Cardiac fibroblast (primary cell): Measurements from ENCODE around the gene COMT.

ENCODE experiments used
- DNase-seq, 2 donors: peaks; one replicate each; pipeline versions ENCODE4 v3.0.0 to v3.0.0-alpha.2; 2010; ENCODE audit warnings: low read depth in 2 of 2
- H3K4me3 ChIP-seq, 2 donors: replicated peaks in 1 of 2; 1 replicate in 1 of 2; 2 replicates in 1 of 2; pipeline ENCODE4 v1.5.1; 2011; ENCODE audit warnings: low read depth in 2 of 2, low read length in 2 of 2, mild to moderate bottlenecking in 2 of 2, moderate library complexity in 1 of 2
- TF ChIP-seq, protein P1 (sequence below): IDR thresholded peaks from one replicate; pipeline ENCODE4 v1.5.1; 2011; ENCODE audit warnings: low read depth, mild to moderate bottlenecking, low read length, inconsistent platforms

COMT gene

DNA sequence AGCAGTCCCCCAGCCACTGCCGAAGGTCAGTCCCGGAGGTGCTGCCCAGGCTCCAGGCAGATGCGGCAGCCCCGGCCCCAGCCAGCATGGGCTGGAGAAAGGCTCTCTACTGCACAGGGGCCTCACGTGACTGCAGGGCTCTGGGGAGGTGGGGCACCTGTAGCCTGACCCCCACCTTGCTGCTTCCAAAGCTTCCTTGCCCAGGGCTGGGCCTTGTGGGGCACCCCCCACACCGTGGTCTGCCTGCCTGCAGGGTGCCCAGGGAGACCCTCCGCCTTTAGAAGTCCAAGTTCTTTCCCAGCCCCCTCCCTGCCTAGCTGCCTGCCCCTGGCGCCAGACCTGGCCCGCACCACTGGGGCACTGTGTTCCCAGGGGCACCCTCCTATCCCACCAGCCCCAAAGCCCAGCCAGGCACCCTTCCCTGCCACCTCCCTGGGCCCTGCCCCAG lies 28.5 kb downstream of the COMT start:
- no peak overlapping the region for H3K4me3 ChIP-seq
- TF ChIP-seq, protein P1, sequence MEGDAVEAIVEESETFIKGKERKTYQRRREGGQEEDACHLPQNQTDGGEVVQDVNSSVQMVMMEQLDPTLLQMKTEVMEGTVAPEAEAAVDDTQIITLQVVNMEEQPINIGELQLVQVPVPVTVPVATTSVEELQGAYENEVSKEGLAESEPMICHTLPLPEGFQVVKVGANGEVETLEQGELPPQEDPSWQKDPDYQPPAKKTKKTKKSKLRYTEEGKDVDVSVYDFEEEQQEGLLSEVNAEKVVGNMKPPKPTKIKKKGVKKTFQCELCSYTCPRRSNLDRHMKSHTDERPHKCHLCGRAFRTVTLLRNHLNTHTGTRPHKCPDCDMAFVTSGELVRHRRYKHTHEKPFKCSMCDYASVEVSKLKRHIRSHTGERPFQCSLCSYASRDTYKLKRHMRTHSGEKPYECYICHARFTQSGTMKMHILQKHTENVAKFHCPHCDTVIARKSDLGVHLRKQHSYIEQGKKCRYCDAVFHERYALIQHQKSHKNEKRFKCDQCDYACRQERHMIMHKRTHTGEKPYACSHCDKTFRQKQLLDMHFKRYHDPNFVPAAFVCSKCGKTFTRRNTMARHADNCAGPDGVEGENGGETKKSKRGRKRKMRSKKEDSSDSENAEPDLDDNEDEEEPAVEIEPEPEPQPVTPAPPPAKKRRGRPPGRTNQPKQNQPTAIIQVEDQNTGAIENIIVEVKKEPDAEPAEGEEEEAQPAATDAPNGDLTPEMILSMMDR = no peak
- DNase-seq = no peak

DNA sequence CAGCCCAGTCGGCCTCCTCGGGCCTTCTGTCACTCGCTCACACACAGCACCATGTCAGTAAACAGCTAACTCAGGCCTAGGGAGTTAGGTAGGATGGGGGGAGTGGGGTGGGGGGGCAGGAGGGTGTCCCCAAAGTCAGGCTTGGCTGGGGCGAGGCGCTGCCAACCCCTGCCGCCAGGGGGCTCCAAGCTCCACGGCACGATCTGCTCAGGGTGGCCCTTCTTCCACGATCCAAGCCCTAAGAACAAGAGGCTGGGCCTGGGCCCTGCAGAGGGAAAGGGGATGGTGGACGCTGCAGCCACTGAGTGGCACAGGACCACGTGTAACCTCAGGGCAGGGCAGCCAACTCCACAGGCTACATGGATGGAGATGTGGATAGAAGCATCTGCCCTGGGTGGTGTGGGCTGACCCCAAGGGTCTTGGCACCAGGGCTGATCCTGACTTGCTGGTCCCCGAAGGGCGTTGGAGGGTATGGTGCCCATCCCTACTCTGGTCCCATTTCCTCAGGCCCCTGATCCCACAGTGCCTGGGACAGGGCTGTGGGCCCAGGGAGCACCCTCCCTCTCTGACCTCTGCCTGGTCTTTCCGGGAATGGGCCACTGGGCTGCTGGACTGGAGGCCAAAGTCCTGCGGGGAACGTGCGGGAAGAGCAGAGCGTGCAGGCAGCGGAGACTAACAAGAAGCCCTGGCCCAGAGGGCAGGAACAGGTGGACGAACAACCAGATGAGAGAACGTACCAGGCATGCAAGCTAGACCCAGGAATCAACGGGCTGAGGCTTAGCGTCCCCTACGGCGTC lies 29.1 kb downstream of the COMT start:
- TF ChIP-seq, protein P1 = peak; percentile 92
- peak; percentile 64 to 72 for DNase-seq
- no peak overlapping the region for H3K4me3 ChIP-seq

DNA sequence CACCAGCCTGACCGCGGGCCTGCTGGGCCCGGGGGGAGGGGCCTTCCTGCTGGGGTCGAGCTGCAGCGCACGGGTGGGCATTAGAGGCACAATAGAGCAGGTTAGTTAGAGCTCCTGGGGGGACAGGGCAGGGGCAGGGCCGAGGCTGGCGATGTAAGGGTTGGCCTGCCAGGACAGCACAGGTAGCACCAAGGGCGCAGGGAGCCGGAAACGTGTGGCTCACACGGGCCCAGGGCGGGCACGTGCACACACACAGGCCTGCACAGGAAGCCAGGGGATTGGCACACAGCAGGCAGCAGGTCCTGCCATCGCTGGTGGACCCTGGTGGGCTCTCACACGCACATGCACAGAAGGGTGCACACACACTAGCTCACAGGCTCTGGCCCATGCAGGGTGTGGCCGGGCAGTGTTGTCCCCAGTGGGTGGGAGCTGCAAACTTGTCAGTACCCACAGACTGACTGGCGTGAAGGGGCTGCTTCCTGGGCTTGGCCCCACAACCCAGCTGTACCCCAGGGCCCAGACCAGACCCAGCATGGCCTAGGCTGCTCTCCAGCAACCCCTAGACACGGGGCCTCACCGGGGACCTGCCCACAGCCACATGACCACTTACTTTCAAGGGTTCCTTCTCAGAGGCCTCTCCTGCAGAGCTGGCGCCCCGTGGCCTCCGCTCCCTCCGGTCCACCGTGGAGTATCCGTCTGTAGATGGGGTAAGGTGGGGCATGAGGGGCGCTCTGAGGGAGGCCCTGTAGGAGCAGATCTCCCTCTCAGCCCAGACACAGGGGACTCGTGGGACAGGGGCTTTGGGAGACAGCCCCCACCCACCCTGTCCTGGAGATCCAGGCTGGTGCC lies 29.9 kb downstream of the COMT start:
- TF ChIP-seq, protein P1 = no peak
- DNase-seq = no peak
- H3K4me3 ChIP-seq = no peak overlapping the region

DNA sequence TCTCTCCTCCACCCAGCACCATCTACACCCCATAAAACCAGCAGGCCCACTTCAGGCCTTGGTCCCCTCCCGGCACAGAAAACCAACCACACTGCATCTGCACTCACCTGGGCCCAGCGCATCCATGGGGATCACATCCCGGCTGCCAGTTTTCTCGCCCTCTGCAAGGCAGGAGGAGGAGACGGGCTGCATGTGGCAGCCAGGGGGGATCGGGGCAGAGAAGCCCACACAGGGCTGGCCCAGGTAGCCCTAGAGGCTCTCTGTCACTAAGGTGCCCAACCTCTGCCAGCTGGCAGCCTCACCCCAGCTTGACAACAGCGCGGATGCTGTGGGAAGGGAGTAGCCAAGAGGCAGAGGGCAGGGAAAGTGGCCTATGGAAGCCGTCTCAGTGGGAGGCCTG lies 30.7 kb downstream of the COMT start:
- DNase-seq = no peak
- TF ChIP-seq, protein P1 = no peak
- H3K4me3 ChIP-seq = no peak overlapping the region

- H3K4me3 ChIP-seq = no peak overlapping the region
- no peak for DNase-seq
These were observed 31.3 kb downstream of the COMT start for GRCh38 chr22:19972652-19973550.

More at GRCh38 chr22:19972652-19973550, 31.3 kb downstream of the COMT start:
- TF ChIP-seq, protein P1 = no peak
